KBM-7 (cell line): ENCODE measurements around the gene DYNC1H1.
A peak's percentile ranks its signal among the peaks of the same experiment; 100 is the strongest.

Source experiments
- DNase-seq: peaks from one replicate; pipeline ENCODE4 v3.0.0-alpha.2; 2015
- in situ Hi-C: fragments of 300-500 bp; cut with MboI; formaldehyde crosslinking; loops from 2 replicates; pipeline ENCODE4 v1.14.3; 2020; ENCODE audit warnings: low sequenced_read_pairs, low pct_unique_long_range_greater_than_20kb, mixed read lengths

DYNC1H1 gene

DNA sequence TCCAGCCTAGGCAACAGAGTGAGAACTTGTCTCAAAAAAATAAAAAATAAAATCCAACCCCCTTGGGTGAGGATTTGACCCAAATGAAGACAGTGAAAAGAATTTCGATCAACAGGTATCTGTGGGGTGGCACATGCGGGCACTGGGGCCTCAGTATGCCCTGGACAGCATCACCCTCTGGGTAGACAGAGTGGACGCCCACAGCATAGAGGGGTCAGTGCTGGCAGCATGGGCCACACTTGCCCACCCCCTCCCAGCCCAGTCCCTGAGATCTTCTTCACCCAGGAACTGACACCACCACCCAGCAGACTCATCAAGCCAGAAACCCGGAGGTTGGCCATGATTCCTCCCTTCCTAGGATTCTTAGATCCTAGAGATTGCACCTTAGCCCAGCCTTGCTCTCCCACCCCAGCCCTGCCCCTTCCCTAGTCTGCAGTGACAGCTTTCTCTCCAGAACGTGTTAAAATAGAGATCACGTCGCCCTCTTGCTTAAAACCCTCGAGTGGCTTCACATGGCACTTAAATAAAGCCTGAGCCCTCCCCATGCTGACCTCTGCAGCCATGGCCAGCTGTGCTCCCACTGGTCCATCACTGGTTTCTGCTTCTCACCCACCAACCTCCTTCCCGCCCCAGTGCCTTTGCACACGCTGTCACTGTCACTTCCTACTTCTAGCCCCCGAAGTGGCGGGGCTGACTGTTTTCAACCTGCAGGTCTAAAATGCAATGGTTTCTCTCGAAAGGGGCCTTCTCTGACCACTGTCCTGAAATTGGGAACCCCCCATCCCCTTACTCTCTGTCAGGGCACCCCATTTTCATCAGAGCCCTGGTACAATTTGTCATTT is 26.2 kb upstream of the DYNC1H1 start:
- no peak for DNase-seq
- in situ Hi-C loops: no loop called here

DNA sequence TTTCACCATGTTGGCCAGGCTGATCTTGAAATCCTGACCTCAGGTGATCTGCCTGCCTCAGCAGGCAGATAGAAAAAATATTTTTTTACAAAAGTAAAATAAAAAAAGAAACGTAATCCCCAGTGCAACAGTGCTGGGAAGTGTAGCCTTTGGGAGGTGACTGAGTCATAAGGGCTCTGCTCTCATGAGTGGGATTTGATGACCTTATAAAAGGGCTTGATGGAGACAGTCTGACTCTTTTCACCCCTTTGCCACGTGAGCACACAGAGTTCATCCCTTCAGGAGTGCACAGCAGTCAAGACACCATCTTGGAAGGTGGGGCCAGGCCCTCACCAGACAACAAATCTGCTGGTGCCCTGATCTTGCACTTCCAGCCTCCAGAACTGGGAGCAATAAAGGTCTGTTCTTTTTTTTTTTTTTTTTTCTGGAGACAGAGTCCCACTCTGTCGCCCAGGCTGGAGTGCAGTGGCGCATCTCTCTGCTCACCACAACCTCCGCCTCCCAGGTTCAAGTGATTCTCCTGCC is 24.7 kb upstream of the DYNC1H1 start:
- in situ Hi-C loops: no loop called here

DNA sequence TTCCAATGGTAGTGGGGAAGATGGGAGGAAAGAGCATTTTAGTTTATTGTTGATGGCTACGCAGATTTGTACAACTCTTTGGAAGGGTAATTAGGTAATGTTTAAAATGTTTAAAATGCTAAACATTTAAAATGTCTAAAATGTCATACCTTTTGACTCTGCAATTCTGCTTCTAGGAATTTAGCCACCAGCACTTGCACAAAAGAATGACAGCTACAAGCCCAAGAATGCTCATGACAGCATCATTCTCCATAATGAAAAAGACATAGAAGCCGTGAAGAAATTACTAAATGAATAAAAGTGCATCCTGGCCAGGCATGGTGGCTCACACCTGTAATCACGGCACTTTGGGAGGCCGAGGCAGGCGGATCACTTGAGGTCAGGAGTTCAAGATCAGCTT is 19.9 kb upstream of the DYNC1H1 start:
- in situ Hi-C loops: no loop called here
- no peak for DNase-seq

More for the DNA sequence above, 24.7 kb upstream of the DYNC1H1 start:
- no peak for DNase-seq

DNA sequence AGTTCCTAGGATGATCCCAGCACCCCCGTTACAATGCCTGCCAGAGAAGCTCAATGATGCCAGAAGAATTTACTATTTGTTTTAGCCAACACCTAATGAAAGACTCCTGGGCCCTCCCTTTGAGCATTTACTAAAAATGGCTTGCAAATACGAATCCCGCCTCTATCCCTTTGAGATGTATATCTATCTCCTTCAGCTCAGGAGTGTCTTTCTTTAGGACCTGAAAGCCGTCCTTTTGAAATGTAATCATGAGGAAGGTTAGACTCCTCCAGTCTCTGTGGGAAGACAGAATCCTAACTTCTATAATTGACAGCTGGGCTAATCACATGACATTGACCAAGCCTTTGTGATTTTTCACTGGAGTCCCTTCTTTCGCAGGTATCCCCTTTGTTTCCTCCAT is 19.2 kb upstream of the DYNC1H1 start:
- in situ Hi-C loops: no loop called here
- DNase-seq: no peak

DNA sequence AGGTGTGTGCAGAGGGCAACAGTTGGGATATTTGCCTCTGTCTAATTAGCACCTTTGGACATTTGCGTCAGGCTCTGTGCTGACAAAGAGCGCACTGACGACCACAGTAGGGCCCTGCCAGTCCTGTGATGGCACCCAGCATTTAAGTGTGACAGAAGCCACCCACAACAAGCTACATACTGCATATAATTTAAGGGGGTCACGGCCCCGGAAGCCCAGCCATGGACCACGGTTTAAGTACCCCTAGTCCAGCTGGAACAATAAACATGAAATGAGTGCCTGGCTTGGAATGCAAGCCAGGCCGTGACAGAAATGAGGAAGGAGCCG is 16.8 kb upstream of the DYNC1H1 start:
- in situ Hi-C loops: no loop called here
- no peak for DNase-seq

DNA sequence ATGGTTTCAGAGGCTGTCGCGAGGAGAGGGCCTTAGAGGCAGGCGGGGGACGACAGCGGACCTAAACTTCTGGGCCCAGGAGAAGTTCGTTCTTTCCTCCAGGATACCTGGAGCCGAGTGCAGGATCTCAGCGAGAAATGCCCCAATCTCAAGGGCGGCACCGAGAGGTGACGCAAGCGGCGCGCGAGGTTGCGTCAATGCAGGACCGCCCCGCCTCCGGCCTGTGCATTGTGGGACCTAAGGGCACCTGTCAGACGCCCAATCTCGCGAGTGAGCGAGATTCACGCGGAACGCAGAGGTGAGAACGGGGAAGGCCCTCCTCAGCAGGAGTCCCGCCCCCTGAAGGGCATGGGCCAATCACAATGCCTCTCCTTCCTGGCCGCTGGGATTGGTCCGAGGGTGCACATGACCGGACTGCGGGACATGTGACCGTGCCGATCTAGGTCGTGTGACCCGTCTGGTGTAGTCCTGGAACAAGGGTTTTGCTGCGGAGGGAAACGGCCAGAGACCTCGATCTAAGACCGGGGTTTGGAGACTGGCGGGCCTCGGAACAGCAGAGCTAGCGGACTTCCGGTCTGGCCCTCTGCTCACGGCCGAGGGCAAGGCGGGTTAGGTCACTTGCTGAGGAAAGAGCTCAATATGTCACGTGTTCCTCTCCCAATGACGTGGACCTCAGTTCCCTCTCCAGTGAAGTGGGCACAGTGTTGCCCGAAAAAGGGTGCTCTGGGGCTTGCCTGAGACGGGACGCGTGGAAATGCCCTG is 16.3 kb upstream of the DYNC1H1 start:
- DNase-seq: peak; percentile 100
- in situ Hi-C loops: no loop called here

DNA sequence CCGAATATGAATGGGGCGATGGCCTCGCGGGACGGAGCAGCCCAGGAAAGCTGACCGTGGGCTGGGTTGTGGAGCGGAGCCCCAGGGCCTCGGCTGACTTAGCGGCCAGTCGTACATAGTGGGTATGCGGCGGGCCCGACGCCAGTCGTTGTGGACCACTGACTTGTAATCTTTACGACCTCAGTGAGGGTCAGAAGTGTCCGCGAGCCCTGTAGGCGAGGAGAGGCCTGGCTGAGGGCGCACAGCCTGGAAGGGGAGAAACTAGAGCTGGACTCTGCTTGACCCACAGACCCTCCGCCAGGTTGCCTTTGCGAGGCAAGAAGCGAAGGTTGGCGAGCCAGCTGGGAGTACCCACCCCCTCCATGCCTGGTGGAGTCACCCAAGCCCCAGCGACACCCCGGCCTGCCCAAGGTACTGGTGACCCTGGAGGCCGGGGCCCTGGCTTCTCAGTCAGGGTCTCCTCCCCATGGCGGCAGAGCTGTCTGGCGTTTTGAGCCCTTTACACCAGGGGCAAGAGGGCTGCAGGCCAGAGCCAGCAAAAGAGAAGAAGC is 15.6 kb upstream of the DYNC1H1 start:
- in situ Hi-C loops: no loop called here
- DNase-seq: no peak

DNA sequence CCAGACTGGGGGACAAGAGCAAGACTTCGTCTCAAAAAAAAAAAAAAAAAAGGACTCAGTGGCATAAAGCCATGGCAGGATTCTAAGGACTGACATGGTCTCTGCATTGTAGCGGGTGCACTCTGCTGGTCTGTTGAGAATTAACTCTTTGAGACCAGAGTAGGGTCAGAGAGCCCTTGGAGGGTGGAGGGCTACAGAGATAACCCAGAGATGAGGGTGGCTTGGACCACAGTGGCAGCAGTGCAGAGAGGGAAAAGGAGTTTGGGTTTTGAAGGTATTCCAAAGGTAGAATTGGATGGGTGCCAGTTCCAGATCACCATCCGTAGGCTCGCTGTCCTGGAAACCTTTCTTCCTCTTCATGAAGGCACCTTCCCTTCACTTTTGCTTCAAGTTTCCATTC is 14.3 kb upstream of the DYNC1H1 start:
- in situ Hi-C loops: no loop called here
- DNase-seq: no peak

DNA sequence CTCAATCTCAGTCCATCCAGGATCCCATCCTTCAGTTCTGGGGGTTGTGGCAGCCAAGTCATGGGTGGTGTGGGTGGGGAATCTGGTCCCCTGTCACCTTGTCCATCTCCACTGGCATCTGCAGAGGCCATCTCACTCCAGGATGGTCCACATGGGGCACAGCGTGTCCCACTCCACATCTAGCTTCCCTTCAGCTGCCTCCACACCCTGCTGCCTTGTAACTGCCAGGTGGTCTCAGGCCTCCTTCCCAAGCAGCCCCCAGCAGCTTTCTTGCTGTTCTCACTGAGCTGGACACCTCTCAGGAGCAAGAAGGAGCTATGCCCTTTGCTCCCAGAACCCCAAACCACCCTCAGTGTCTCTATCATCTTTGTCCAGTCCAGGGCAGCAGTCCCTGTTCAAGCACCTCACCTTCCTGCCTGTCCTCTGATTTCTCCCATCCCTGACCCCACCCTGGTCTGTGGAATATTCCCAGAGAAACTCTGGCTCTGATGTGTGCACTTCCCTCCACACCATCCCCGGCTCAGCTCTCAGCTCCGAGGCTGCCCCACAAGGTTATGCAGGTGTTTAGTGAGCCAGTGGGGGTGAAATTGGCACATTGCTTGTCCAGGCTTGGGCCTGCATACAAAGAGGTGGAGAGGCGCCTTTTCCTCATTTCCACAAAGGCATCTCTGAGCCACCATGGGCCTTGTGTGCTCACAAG is 13.7 kb upstream of the DYNC1H1 start:
- in situ Hi-C loops: no loop called here
- no peak for DNase-seq

DNA sequence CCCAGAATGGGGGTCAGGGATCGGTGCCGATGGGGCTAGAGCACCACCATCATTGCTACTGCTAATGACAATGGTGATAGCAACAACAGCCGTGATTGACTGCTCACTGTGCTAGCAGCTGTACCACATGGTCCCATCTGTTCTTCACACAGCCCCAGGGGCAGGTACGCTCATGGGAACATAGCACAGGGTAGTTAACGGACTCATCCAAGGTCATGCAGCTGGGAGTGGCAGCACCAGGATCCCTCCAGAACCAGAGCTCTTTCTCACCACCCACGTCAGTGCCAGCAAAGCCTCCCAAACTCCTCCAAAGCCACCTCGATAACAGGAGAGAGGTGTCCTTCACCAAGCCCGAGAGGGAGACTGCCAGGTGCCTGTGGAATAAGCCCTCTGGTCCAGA is 11.2 kb upstream of the DYNC1H1 start:
- DNase-seq: no peak
- in situ Hi-C loops: no loop called here

DNA sequence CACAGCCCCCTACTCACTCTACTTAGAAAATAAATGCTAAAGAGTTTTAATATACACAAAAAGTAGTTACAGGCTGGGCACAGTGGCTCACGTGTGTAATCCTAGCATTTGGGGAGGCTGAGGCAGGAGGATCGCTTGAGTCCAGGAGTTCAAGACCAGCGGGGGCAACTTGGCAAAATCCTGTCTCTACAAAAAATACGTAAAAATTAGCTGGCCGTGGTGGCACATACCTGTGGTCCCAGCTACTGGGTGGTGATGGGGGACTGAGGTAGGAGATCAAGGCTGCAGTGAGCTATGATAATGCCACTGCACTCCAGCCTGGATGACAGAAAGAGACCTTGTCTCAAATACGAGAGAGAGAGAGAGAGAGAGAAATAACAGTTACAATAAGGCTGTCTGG is 9.9 kb upstream of the DYNC1H1 start:
- DNase-seq: no peak
- in situ Hi-C loops: no loop called here

DNA sequence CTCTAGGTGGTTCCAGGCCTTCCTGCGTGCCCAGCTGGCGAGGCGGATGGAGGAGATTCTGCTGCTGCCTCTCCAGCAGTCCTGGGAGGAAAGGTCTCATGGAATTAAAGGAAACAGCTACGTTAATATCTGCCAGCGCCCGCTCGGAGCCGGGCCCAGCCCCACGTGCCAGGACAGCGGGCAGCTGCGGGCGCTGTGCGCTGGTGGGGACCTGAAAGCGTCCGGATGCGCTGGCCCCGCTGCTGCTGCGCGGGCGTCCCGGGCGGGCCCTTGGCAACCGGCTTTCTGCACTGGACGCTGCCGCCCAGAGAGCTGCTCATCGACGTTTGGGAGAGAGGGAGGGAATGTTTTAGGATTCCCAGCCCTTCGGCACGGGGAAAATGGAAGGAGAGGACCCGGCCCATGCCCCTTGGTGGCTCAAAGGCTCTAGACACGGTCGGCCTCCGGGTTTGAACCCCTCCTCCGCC is 8.6 kb upstream of the DYNC1H1 start:
- no peak for DNase-seq
- in situ Hi-C loops: no loop called here

DNA sequence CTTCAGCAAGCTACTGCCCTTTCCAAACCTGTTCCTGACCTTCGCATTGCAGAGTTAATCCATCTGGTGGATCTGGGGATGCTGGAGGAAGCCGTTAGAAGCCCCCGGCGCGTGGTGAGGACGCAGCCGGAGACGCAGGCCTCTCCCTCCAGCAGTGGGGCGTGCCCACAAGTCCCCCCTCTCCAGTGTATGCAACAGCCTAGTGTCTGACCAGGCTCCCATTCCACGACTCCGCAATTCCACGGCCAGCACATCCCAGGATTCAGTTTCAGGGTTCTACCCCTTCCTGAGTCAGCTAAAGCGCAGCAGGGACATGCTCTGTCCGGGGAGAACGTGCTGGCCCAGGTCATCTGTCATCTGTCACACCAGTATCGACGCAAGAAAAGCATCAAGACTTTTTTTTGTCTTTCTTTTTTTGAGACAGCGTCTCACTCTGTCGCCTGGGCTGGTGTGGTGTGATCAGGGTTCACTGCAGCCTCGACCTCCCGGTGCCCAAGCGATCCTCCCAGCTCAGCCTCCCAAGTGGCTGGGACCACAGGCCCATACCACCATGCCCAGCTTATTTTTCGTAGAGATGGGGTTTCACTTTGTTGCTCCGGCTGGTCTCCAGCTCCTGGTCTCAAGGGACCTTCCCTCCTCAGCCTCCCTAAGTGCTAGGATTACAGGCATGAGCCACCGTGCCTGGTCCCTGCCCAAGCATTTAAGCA is 8.0 kb upstream of the DYNC1H1 start:
- no peak for DNase-seq
- in situ Hi-C loops: no loop called here

DNA sequence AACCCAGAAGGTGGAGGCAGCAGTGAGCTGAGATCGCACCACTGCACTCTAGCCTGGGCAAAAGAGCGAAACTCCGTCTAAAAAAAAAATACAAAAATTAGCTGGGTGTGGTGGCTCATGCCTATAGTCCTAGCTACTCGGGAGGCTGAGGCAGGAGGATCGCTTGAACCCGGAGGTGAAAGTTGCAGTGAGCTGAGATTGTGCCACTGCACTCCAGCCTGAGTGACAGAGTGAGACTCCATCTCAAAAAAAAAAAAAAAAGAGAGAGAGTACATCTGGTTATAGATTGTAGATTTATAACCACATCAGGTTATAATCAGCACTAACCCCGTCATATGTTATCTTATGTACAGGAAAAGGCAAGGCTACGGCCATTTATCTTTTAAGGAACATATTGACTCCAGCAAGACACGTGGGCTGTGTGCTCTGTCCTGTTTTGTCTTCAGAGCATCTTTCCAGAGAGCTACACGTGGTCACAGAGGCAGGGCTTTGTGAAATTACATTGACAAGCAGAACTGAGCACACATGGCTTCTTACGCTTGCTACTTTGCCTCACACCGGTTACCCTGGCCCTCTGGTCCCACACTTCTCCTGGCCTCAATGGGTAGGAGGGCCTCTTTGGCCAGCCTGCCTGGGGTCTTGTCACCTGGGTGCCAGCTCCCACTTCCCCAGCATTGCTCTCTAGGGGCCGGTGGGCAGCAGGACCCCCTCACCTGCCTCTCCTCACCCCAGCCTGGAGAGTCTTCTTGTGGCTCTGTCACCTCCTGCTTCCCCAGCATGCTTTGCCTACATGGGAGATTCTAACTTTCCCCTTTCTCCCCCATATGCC is 6.8 kb upstream of the DYNC1H1 start:
- no peak for DNase-seq
- in situ Hi-C loops: no loop called here

DNA sequence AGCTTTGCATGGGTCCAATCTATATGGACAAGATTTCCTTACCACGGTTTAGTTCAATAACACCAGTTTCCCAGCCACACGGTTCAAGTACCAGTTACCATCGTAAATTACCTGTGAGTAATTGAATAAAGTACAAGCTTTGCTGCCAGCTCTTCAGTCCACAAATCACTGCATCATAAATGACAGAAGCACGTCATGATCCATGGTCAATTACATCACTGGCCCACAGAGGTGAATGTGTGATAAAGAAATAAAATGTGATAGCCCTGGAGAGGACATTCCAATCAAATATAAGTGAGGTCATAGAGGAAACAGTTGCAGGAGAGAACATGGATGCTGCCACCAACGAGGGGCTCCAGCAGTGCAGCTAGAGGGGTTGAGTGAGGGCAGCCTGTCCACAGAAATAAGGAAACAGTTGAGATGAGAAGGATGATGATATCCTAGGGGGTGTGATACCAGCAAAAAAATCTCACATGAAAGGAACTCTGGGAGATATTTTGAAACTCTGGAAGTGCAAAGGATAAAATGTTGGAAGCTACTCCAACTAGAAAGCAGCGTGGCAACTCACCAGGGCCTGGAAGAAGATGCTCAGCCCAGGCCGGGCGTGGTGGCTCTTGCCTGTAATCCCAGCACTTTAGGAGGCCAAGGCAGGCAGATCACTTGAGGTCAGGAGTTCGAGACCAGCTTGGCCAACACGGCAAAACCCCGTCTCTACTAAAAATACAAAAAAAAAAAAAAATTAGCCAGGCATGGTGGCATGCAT is 5.8 kb upstream of the DYNC1H1 start:
- in situ Hi-C loops: no loop called here

DNA sequence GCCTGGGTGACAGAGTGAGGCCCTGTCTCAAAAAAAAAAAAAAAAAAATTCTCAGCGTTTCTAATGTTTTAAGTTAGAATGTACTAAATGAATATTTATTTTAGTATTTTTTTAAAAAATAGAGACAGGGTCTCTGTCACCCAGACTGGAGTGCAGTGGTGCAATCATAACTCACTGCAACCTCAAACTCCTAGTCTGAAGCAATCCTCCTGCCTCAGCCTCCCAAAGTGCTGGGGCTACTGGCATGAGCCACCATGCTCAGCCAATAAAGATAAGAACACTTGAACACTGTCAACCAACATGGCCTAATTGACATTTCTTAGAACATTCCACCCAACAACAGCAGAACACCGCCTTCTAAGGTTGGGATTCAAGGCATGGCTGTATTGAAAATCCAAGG is 5.1 kb upstream of the DYNC1H1 start:
- in situ Hi-C loops: no loop called here
- no peak for DNase-seq

More for the DNA sequence above, 5.8 kb upstream of the DYNC1H1 start:
- DNase-seq: no peak

DNA sequence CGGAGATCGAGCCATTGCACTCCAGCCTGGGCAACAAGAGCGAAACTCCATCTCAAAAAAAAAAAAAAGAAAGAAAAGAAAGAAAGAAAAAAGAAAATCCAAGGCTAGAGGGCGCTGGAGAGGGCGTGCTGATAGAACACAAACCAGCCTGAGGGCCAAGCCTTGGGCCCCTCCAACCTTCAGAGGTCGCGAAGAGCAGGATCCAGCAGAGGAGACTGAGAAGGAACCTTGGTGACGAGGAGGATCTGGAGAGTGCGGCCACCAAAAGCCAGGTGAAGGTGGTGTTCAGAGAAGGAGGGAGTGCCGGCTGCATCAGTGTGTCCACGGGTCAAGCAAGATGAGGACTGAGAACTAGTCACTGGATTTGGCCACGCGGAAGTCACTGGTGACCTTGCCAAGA is 4.1 kb upstream of the DYNC1H1 start:
- in situ Hi-C loops: no loop called here
- peak; percentile 69 for DNase-seq
